ENCODE data around the gene RAD9B. TPM values are rescaled to one million over a fixed set of nuclear protein-coding genes. Genes with fewer than 3 reads are reported as not detected.
"Not testable (repeated sequence)": the region's sequence is repeated elsewhere in the genome, so short reads cannot be mapped to it uniquely, and the experiment has no call there.

Gene RAD9B
- total and polyA plus RNA-seq, 7 donors, result 0.77 to 4.2 (median 1.6) TPM

- 60 to 77% (median 64%) methylated on average over 5 of the region's 5 CpGs for WGBS, 3 donors
- Histone ChIP-seq H3K36me3 (ENCODE audit: insufficient read depth in 1 of 2, low read depth in 1 of 2) (peaks cover 10 to 47% of the 10 kb centered on the region in 2 donors), H3K4me3 (peak overlapping the region; percentile 23), H3K4me1 (peaks cover 83% of the 10 kb centered on the region), H3K27ac (peak overlapping the region; percentile 86), H3K27me3 (ENCODE audit: insufficient read depth in 3 of 3, low read length in 2 of 3) (no peaks in the 10 kb centered on the region), H3K9me3 (no peaks in the 10 kb centered on the region)
- ATAC-seq (peak in 3 of 4 donors; percentile 29 to 55 (median 52)), DNase-seq (peak in 1 of 2 donors; percentile 58)
- TF ChIP-seq CTCF (IDR thresholded peaks at IDR 0.05), result no peak
- intact Hi-C loops (cut with DNase I), result loop anchor here in 1 of 2 donors (5.0 kb wide), 1 partner anchor 48 kb away; no protein-coding TSS in a partner anchor
Measured at GRCh38 chr12:110538869-110539622, 36.9 kb downstream of the RAD9B start.

- Histone ChIP-seq H3K9me3 (no peaks in the 10 kb centered on the region), H3K27ac (peak overlapping the region; percentile 86), H3K27me3 (ENCODE audit: insufficient read depth in 3 of 3, low read length in 2 of 3) (no peaks in the 10 kb centered on the region), H3K4me1 (peaks cover 81% of the 10 kb centered on the region), H3K4me3 (peak overlapping the region; percentile 23), H3K36me3 (ENCODE audit: insufficient read depth in 1 of 2, low read depth in 1 of 2) (peaks cover 10 to 47% of the 10 kb centered on the region in 2 donors)
- no peak for ATAC-seq
- WGBS, 3 donors, result 55 to 75% (median 73%) methylated on average over 8 of the region's 8 CpGs
- intact Hi-C loops (cut with DNase I), result no loop called here
- TF ChIP-seq CTCF (IDR thresholded peaks at IDR 0.05), result no peak
- DNase-seq, result no peak
Measured at GRCh38 chr12:110540048-110540447, 37.9 kb downstream of the RAD9B start.

- Histone ChIP-seq H3K36me3 (ENCODE audit: insufficient read depth in 1 of 2, low read depth in 1 of 2) (peaks cover 0 to 30% of the 10 kb centered on the region in 2 donors), H3K9me3 (no peaks in the 10 kb centered on the region), H3K4me3 (peak overlapping the region; percentile 27), H3K27ac (peak overlapping the region; percentile 86), H3K4me1 (peaks cover 72% of the 10 kb centered on the region), H3K27me3 (ENCODE audit: insufficient read depth in 3 of 3, low read length in 2 of 3) (no peaks in the 10 kb centered on the region)
- peak; percentile 73 to 81 (median 80) for ATAC-seq
- peak; percentile 90 to 95 for DNase-seq
- intact Hi-C loops (cut with DNase I), result no loop called here
- 15 to 27% (median 17%) methylated on average over 7 of the region's 7 CpGs for WGBS, 3 donors
- no peak for TF ChIP-seq CTCF (IDR thresholded peaks at IDR 0.05)
Measured at GRCh38 chr12:110543252-110543959, 41.3 kb downstream of the RAD9B start.

- DNase-seq (no peak), ATAC-seq (peak in 1 of 4 donors; percentile 13)
- no peaks in the 10 kb centered on the region for H3K27me3 ChIP-seq (ENCODE audit: insufficient read depth in 3 of 3, low read length in 2 of 3)
- H3K4me3 ChIP-seq, result peak overlapping the region; percentile 27
- intact Hi-C loops (cut with DNase I), result no loop called here
- peaks cover 0 to 24% of the 10 kb centered on the region in 2 donors for H3K36me3 ChIP-seq (ENCODE audit: insufficient read depth in 1 of 2, low read depth in 1 of 2)
- H3K9me3 ChIP-seq, result no peaks in the 10 kb centered on the region
- peaks cover 72% of the 10 kb centered on the region for H3K4me1 ChIP-seq
- peak overlapping the region; percentile 86 for H3K27ac ChIP-seq
- no peak for TF ChIP-seq CTCF (IDR thresholded peaks at IDR 0.05)
- 45 to 62% (median 48%) methylated on average over 4 of the region's 4 CpGs for WGBS, 3 donors
Measured at GRCh38 chr12:110543965-110544364, 41.8 kb downstream of the RAD9B start.

GRCh38 chr12:110545259-110545658, 43.1 kb downstream of the RAD9B start:
- H3K27ac ChIP-seq, result peak overlapping the region; percentile 86
- DNase-seq; H3K27me3 ChIP-seq (ENCODE audit: insufficient read depth in 3 of 3, low read length in 2 of 3); ATAC-seq; intact Hi-C loops (cut with DNase I); H3K9me3 ChIP-seq: not testable (repeated sequence)
- H3K4me3 ChIP-seq, result peak overlapping the region; percentile 51
- H3K4me1 ChIP-seq, result peaks cover 74% of the 10 kb centered on the region
- peaks cover 0 to 18% of the 10 kb centered on the region in 2 donors for H3K36me3 ChIP-seq (ENCODE audit: insufficient read depth in 1 of 2, low read depth in 1 of 2)
- 89 to 94% (median 93%) methylated on average over 4 of the region's 4 CpGs for WGBS, 3 donors

All from psoas muscle (tissue), 8 donors.